Measurements from ENCODE around the gene C3orf22.

DNA sequence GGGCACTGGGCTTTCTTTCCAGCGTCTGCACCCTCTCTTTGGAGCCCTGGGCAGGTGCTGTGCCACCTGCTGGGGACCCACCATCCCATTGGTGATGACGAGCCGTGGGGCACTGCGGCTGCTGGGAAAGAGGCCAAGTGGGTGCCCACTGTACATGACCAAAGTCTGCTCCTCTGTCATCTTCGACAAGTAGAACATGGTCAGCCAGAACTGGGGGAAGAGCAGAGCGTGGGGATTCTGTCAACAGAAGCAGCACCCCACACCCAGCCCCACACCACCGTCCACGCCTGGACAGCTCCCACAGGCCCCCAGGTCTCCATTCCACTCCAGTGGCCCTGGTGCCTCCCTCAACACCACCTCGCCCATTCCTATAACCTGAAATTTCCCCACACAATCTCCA lies 50.8 kb downstream of the C3orf22 start:
- TF ChIP-seq CTCF (IDR thresholded peaks at IDR 0.05; ENCODE audit: insufficient read depth, low read length) (no peak), POLR2AphosphoS5 (IDR thresholded peaks at IDR 0.05; ENCODE audit: low read depth) (no peak), GABPA (IDR thresholded peaks at IDR 0.05; ENCODE audit: low read depth) (no peak), SPI1 (IDR thresholded peaks at IDR 0.05; ENCODE audit: borderline replicate concordance, low read depth) (no peak)
